CD4-positive, CD25-positive, alpha-beta regulatory T cell (primary cell): ENCODE results near the gene ASCC3. TPM values are rescaled to one million over a fixed set of nuclear protein-coding genes. Genes with fewer than 3 reads are reported as not detected.

ENCODE experiments used
- ATAC-seq, 2 donors: fragments of 150-1000 bp; cut with Tn5 transposase; one replicate each; pipeline ENCODE4 v1.10.0; 2021; ENCODE audit warnings: low read depth in 2 of 2, moderate number of reproducible peaks in 2 of 2, moderate library complexity in 1 of 2
- DNase-seq, 3 donors: peaks; one replicate each; pipeline versions ENCODE4 v3.0.0 to v3.0.0-alpha.2; 2012 to 2022; ENCODE audit warnings: mixed read lengths in 1 of 3
- H3K27ac ChIP-seq: one replicate; pipeline ENCODE4 v1.7.0; 2013; ENCODE audit warnings: mild to moderate bottlenecking, low read length; ENCODE audit not compliant: insufficient read depth, poor library complexity, severe bottlenecking
- H3K27me3 ChIP-seq: one replicate; pipeline ENCODE4 v1.7.0; 2013; ENCODE audit warnings: low read length; ENCODE audit not compliant: control insufficient read depth, insufficient read depth
- H3K36me3 ChIP-seq: one replicate; pipeline ENCODE4 v1.7.0; 2013; ENCODE audit warnings: mild to moderate bottlenecking, low read length, moderate library complexity; ENCODE audit not compliant: control insufficient read depth, insufficient read depth
- H3K4me1 ChIP-seq: 2 replicates; pipeline ENCODE4 v1.7.0; 2013; ENCODE audit warnings: mild to moderate bottlenecking, low read length; ENCODE audit not compliant: insufficient read depth, control insufficient read depth, poor library complexity, severe bottlenecking
- H3K4me3 ChIP-seq: one replicate; pipeline ENCODE4 v1.7.0; 2013; ENCODE audit warnings: low read depth, mild to moderate bottlenecking, low read length, moderate library complexity
- H3K9me3 ChIP-seq, 2 experiments: 1 replicate in 1 of 2; 2 replicates in 1 of 2; pipeline ENCODE4 v1.7.0; 2013; ENCODE audit warnings: low read length in 2 of 2, mild to moderate bottlenecking in 1 of 2, moderate library complexity in 1 of 2; ENCODE audit not compliant: control insufficient read depth in 2 of 2
- H3K27ac Mint-ChIP-seq, 3 donors: one replicate each; pipeline ENCODE4 v1.8.0; 2020 to 2022; ENCODE audit warnings: mild to moderate bottlenecking in 3 of 3, mixed read lengths in 3 of 3, moderate library complexity in 2 of 3
- H3K27me3 Mint-ChIP-seq: one replicate; pipeline ENCODE4 v1.8.0; 2022; ENCODE audit warnings: mild to moderate bottlenecking, mixed read lengths
- H3K36me3 Mint-ChIP-seq: one replicate; pipeline ENCODE4 v1.8.0; 2020; ENCODE audit warnings: mixed read lengths
- H3K4me1 Mint-ChIP-seq, 4 donors: one replicate each; pipeline ENCODE4 v1.8.0; 2020 to 2022; ENCODE audit warnings: mixed read lengths in 4 of 4, mild to moderate bottlenecking in 1 of 4
- H3K4me3 Mint-ChIP-seq, 4 donors: one replicate each; pipeline ENCODE4 v1.8.0; 2020 to 2022; ENCODE audit warnings: mild to moderate bottlenecking in 4 of 4, mixed read lengths in 4 of 4, moderate library complexity in 3 of 4
- H3K9me3 Mint-ChIP-seq, 7 donors: one replicate each; pipeline ENCODE4 v1.8.0; 2020 to 2022; ENCODE audit warnings: mixed read lengths in 7 of 7, mild to moderate bottlenecking in 3 of 7, moderate library complexity in 2 of 7
- polyA plus RNA-seq, 4 donors: library from polyadenylated mRNA; unstranded; fragments of 300-500 nt; fragmentation: Illumina TruSeq; gene quantifications; one replicate each; pipeline ENCODE4 v1.2.3, GENCODE V29; 2021
- total RNA-seq: library from RNA; stranded (reverse); gene quantifications from one replicate; pipeline ENCODE4 v1.2.3, GENCODE V29; 2022

The ASCC3 gene
- total and polyA plus RNA-seq, 5 donors from 2014 or later = 22.6 to 51.2 (median 29.2) TPM

- Mint-ChIP-seq H3K27ac (peak overlapping the region; percentile 96 to 100 (median 98)), H3K4me3 (peak overlapping the region; percentile 99 to 100 (median 100)), H3K27me3 (no peaks in the 10 kb centered on the region), H3K9me3 (no peaks in the 10 kb centered on the region), H3K36me3 (no peaks in the 10 kb centered on the region), H3K4me1 (peaks cover 29 to 54% (median 41%) of the 10 kb centered on the region in 4 donors)
- no peak for DNase-seq
- Histone ChIP-seq H3K4me3 (peak overlapping the region; percentile 87), H3K27ac (peak overlapping the region; percentile 92), H3K36me3 (no peaks in the 10 kb centered on the region), H3K4me1 (peaks cover 30% of the 10 kb centered on the region), H3K9me3 (no peaks in the 10 kb centered on the region), H3K27me3 (no peaks in the 10 kb centered on the region)
- no peak for ATAC-seq
Observed at GRCh38 chr6:100881707-100882040, 545 bp upstream of the ASCC3 start.

GRCh38 chr6:100880149-100880852 is 828 bp downstream of the ASCC3 start:
- no peaks in the 10 kb centered on the region for H3K9me3 ChIP-seq
- peaks cover 5% of the 10 kb centered on the region for H3K36me3 Mint-ChIP-seq
- no peaks in the 10 kb centered on the region for H3K27me3 ChIP-seq
- DNase-seq = peak in 1 of 3 donors; percentile 22
- peaks cover 40 to 68% (median 54%) of the 10 kb centered on the region in 4 donors for H3K4me1 Mint-ChIP-seq
- peak overlapping the region; percentile 92 for H3K27ac ChIP-seq
- H3K4me3 Mint-ChIP-seq = peak overlapping the region; percentile 99 to 100 (median 100)
- no peaks in the 10 kb centered on the region for H3K27me3 Mint-ChIP-seq
- ATAC-seq = no peak
- peaks cover 30% of the 10 kb centered on the region for H3K4me1 ChIP-seq
- no peaks in the 10 kb centered on the region for H3K36me3 ChIP-seq
- H3K9me3 Mint-ChIP-seq = peaks cover 0 to 3% (median 0%) of the 10 kb centered on the region in 7 donors
- H3K4me3 ChIP-seq = peak overlapping the region; percentile 97
- peak overlapping the region; percentile 96 to 100 (median 98) for H3K27ac Mint-ChIP-seq

- DNase-seq = no peak
Observed at GRCh38 chr6:100879317-100879716, 1.8 kb downstream of the ASCC3 start.

GRCh38 chr6:100877851-100878250 is 3.3 kb downstream of the ASCC3 start:
- Histone ChIP-seq H3K27ac (no peak overlapping the region), H3K4me3 (peak overlapping the region; percentile 17), H3K9me3 (no peaks in the 10 kb centered on the region), H3K4me1 (peaks cover 30% of the 10 kb centered on the region), H3K36me3 (no peaks in the 10 kb centered on the region), H3K27me3 (no peaks in the 10 kb centered on the region)
- DNase-seq = no peak
- Mint-ChIP-seq H3K27me3 (no peaks in the 10 kb centered on the region), H3K4me3 (peak overlapping the region in 2 of 4 donors; percentile 13 to 100), H3K4me1 (peaks cover 58 to 87% (median 76%) of the 10 kb centered on the region in 4 donors), H3K9me3 (peaks cover 0 to 5% (median 0%) of the 10 kb centered on the region in 7 donors), H3K36me3 (peaks cover 18% of the 10 kb centered on the region), H3K27ac (peak overlapping the region in 1 of 3 donors; percentile 55)
- no peak for ATAC-seq

More at GRCh38 chr6:100879317-100879716, 1.8 kb downstream of the ASCC3 start:
- H3K9me3 ChIP-seq = no peaks in the 10 kb centered on the region
- H3K27me3 ChIP-seq = no peaks in the 10 kb centered on the region
- peak overlapping the region; percentile 97 for H3K4me3 ChIP-seq
- no peak overlapping the region for H3K27ac ChIP-seq
- H3K4me1 Mint-ChIP-seq = peaks cover 47 to 75% (median 63%) of the 10 kb centered on the region in 4 donors
- H3K4me3 Mint-ChIP-seq = peak overlapping the region; percentile 62 to 100 (median 86)
- H3K36me3 ChIP-seq = no peaks in the 10 kb centered on the region
- H3K4me1 ChIP-seq = peaks cover 30% of the 10 kb centered on the region
- peak overlapping the region in 1 of 3 donors; percentile 98 for H3K27ac Mint-ChIP-seq
- ATAC-seq = no peak
- peaks cover 0 to 5% (median 0%) of the 10 kb centered on the region in 7 donors for H3K9me3 Mint-ChIP-seq
- no peaks in the 10 kb centered on the region for H3K27me3 Mint-ChIP-seq
- H3K36me3 Mint-ChIP-seq = peaks cover 8% of the 10 kb centered on the region

- H3K4me3 ChIP-seq = no peak overlapping the region
- H3K27ac Mint-ChIP-seq = no peak overlapping the region
- ATAC-seq (no peak), DNase-seq (no peak)
- H3K36me3 ChIP-seq = no peaks in the 10 kb centered on the region
- H3K27me3 ChIP-seq = no peaks in the 10 kb centered on the region
- H3K27me3 Mint-ChIP-seq = no peaks in the 10 kb centered on the region
- peaks cover 25% of the 10 kb centered on the region for H3K36me3 Mint-ChIP-seq
- H3K9me3 ChIP-seq = no peaks in the 10 kb centered on the region
- H3K4me3 Mint-ChIP-seq = peak overlapping the region in 1 of 4 donors; percentile 82
- peaks cover 55 to 85% (median 74%) of the 10 kb centered on the region in 4 donors for H3K4me1 Mint-ChIP-seq
- peaks cover 0 to 5% (median 0%) of the 10 kb centered on the region in 7 donors for H3K9me3 Mint-ChIP-seq
- peaks cover 23% of the 10 kb centered on the region for H3K4me1 ChIP-seq
- no peak overlapping the region for H3K27ac ChIP-seq
Observed at GRCh38 chr6:100876251-100876650, 4.9 kb downstream of the ASCC3 start.

GRCh38 chr6:100865525-100865924 is 15.6 kb downstream of the ASCC3 start:
- peaks cover 0 to 1% (median 0%) of the 10 kb centered on the region in 7 donors for H3K9me3 Mint-ChIP-seq
- H3K27me3 Mint-ChIP-seq = no peaks in the 10 kb centered on the region
- no peak overlapping the region for H3K27ac Mint-ChIP-seq
- peaks cover 10 to 27% (median 21%) of the 10 kb centered on the region in 4 donors for H3K4me1 Mint-ChIP-seq
- H3K4me3 ChIP-seq = no peak overlapping the region
- H3K9me3 ChIP-seq = no peaks in the 10 kb centered on the region
- H3K4me3 Mint-ChIP-seq = no peak overlapping the region
- no peaks in the 10 kb centered on the region for H3K4me1 ChIP-seq
- no peak for ATAC-seq
- peaks cover 59% of the 10 kb centered on the region for H3K36me3 ChIP-seq
- DNase-seq = no peak
- H3K27me3 ChIP-seq = no peaks in the 10 kb centered on the region
- no peak overlapping the region for H3K27ac ChIP-seq
- peaks cover 52% of the 10 kb centered on the region for H3K36me3 Mint-ChIP-seq

GRCh38 chr6:100862063-100862462 is 19.1 kb downstream of the ASCC3 start:
- no peak for DNase-seq
- Histone ChIP-seq H3K27ac (no peak overlapping the region), H3K4me3 (no peak overlapping the region), H3K4me1 (no peaks in the 10 kb centered on the region), H3K36me3 (peaks cover 70% of the 10 kb centered on the region), H3K27me3 (no peaks in the 10 kb centered on the region), H3K9me3 (peaks cover 12 to 15% of the 10 kb centered on the region in 2 experiments)
- Mint-ChIP-seq H3K36me3 (peaks cover 59% of the 10 kb centered on the region), H3K4me1 (peaks cover 0 to 10% (median 3%) of the 10 kb centered on the region in 4 donors), H3K4me3 (no peak overlapping the region), H3K27me3 (no peaks in the 10 kb centered on the region), H3K27ac (no peak overlapping the region), H3K9me3 (peaks cover 0 to 15% (median 4%) of the 10 kb centered on the region in 7 donors)
- no peak for ATAC-seq
